HEK293 (cell line): ENCODE measurements around the gene C1orf21.

Experiments
- CTCF ChIA-PET: fragments of 350-600 bp; formaldehyde crosslinking; extraction: SDS; loops from one replicate; lab custom pipeline; 2021; ENCODE audit warnings: antibody characterized with exemption; lab: Yijun Ruan, JAX
- POLR2A ChIA-PET: fragments of 300-600 bp; formaldehyde crosslinking; extraction: SDS; loops from one replicate; lab custom pipeline; 2020; ENCODE audit warnings: antibody characterized with exemption, inconsistent platforms; lab: Yijun Ruan, JAX
- H3K27ac ChIP-seq: fragments of 200-500 bp; sonication (Bioruptor generic); 2 replicates; pipeline ENCODE4 v1.5.1; 2014; ENCODE audit warnings: low read depth, low read length, control low read depth, inconsistent platforms; ENCODE audit errors: extremely low read depth
- H3K36me3 ChIP-seq, 2 experiments: fragments of 200-500 bp in 1 of 2; sonication (Bioruptor generic) in 1 of 2; 1 replicate in 1 of 2; 2 replicates in 1 of 2; pipeline ENCODE4 v1.5.1; 2014 to 2017; ENCODE audit warnings: inconsistent platforms in 2 of 2, low read length in 2 of 2; ENCODE audit not compliant: control insufficient read depth in 2 of 2, insufficient read depth in 1 of 2
- H3K4me1 ChIP-seq: fragments of 200-500 bp; sonication (Bioruptor generic); 2 replicates; pipeline ENCODE4 v1.5.1; 2014; ENCODE audit warnings: mild to moderate bottlenecking, low read length, inconsistent platforms; ENCODE audit not compliant: control insufficient read depth, insufficient read depth
- H3K4me3 ChIP-seq: 2 replicates; pipeline ENCODE4 v1.5.1; 2011; ENCODE audit warnings: low read depth, mild to moderate bottlenecking, control low read depth, low read length, moderate library complexity
- H3K9me3 ChIP-seq: fragments of 200-500 bp; sonication (Bioruptor generic); 2 replicates; pipeline ENCODE4 v1.5.1; 2014; ENCODE audit warnings: low read depth, low read length, inconsistent platforms; ENCODE audit not compliant: control insufficient read depth, insufficient read depth
- BCL11A ChIP-seq: fragments of 450-650 bp; formaldehyde crosslinking; IDR thresholded peaks from 2 replicates; pipeline ENCODE4 v1.5.1; 2016; ENCODE audit warnings: low read depth, missing biosample characterization, missing genetic modification characterization
- GLIS2 ChIP-seq: fragments of 450-650 bp; formaldehyde crosslinking; IDR thresholded peaks from 2 replicates; pipeline ENCODE4 v1.5.1; 2016; ENCODE audit warnings: missing biosample characterization, missing genetic modification characterization
- REST ChIP-seq: fragments of 450-650 bp; formaldehyde crosslinking; IDR thresholded peaks from 2 replicates; pipeline ENCODE4 v1.5.1; 2016; ENCODE audit warnings: missing biosample characterization, missing genetic modification characterization
- SALL2 ChIP-seq: fragments of 450-650 bp; formaldehyde crosslinking; IDR thresholded peaks from 2 replicates; pipeline ENCODE4 v1.5.0; 2017; ENCODE audit warnings: missing biosample characterization, mild to moderate bottlenecking, missing genetic modification characterization, borderline replicate concordance
- SCRT1 ChIP-seq: fragments of 450-650 bp; formaldehyde crosslinking; IDR thresholded peaks from 2 replicates; pipeline ENCODE4 v1.5.1; 2016; ENCODE audit warnings: missing biosample characterization, missing genetic modification characterization, borderline replicate concordance
- ZBTB1 ChIP-seq: fragments of 450-650 bp; formaldehyde crosslinking; IDR thresholded peaks from 2 replicates; pipeline ENCODE4 v1.5.1; 2016; ENCODE audit warnings: missing biosample characterization, missing genetic modification characterization
- ZBTB11 ChIP-seq: fragments of 450-650 bp; formaldehyde crosslinking; conservative IDR thresholded peaks from 2 replicates; pipeline ENCODE4 v1.5.1; 2016; ENCODE audit warnings: low read depth, missing biosample characterization, missing genetic modification characterization
- ZBTB20 ChIP-seq: fragments of 450-650 bp; formaldehyde crosslinking; IDR thresholded peaks from 2 replicates; pipeline ENCODE4 v1.5.1; 2016; ENCODE audit warnings: missing biosample characterization, missing genetic modification characterization
- ZIC2 ChIP-seq: fragments of 450-650 bp; formaldehyde crosslinking; IDR thresholded peaks from 2 replicates; pipeline ENCODE4 v1.5.1; 2016; ENCODE audit warnings: missing biosample characterization, missing genetic modification characterization
- ZNF112 ChIP-seq: fragments of 450-650 bp; formaldehyde crosslinking; IDR thresholded peaks from 2 replicates; pipeline ENCODE4 v1.5.0; 2017; ENCODE audit warnings: missing biosample characterization, missing genetic modification characterization
- ZNF146 ChIP-seq: fragments of 450-650 bp; formaldehyde crosslinking; IDR thresholded peaks from 2 replicates; pipeline ENCODE4 v1.5.1; 2016; ENCODE audit warnings: missing biosample characterization, missing genetic modification characterization
- ZNF155 ChIP-seq: fragments of 450-650 bp; formaldehyde crosslinking; IDR thresholded peaks from 2 replicates; pipeline ENCODE4 v1.5.1; 2016; ENCODE audit warnings: missing biosample characterization, missing genetic modification characterization
- ZNF292 ChIP-seq: fragments of 450-650 bp; formaldehyde crosslinking; IDR thresholded peaks from 2 replicates; pipeline ENCODE4 v1.5.1; 2016; ENCODE audit warnings: low read depth, missing biosample characterization, missing genetic modification characterization, borderline replicate concordance
- ZNF354C ChIP-seq: fragments of 450-650 bp; formaldehyde crosslinking; IDR thresholded peaks from 2 replicates; pipeline ENCODE4 v1.5.1; 2016; ENCODE audit warnings: missing biosample characterization, missing genetic modification characterization, low read depth, borderline replicate concordance
- ZNF704 ChIP-seq: fragments of 450-650 bp; formaldehyde crosslinking; IDR thresholded peaks from 2 replicates; pipeline ENCODE4 v1.5.1; 2016; ENCODE audit warnings: missing biosample characterization, missing genetic modification characterization
- ZNF777 ChIP-seq: fragments of 450-650 bp; formaldehyde crosslinking; IDR thresholded peaks from 2 replicates; pipeline ENCODE4 v1.5.1; 2017; ENCODE audit warnings: missing biosample characterization, missing genetic modification characterization, borderline replicate concordance
- ZSCAN5A ChIP-seq: fragments of 450-650 bp; formaldehyde crosslinking; IDR thresholded peaks from 2 replicates; pipeline ENCODE4 v1.5.1; 2016; ENCODE audit warnings: missing biosample characterization, missing genetic modification characterization

The C1orf21 gene

GRCh38 chr1:184489908-184490307 is 103.1 kb downstream of the C1orf21 start (continued):
- TF ChIP-seq REST (tag by site-specific recombination) (no peak), SALL2 (tag by site-specific recombination) (no peak), ZBTB1 (tag by site-specific recombination) (no peak), ZNF112 (tag by site-specific recombination) (no peak), ZBTB20 (tag by site-specific recombination) (no peak)

GRCh38 chr1:184492536-184492935 is 105.7 kb downstream of the C1orf21 start:
- POLR2A ChIA-PET, result interaction anchor here (1.1 kb wide), 1 partner anchor 106 kb away, joined by 4 read pairs; the partner anchor contains the start of gene C1orf21
- H3K4me3 ChIP-seq, result no peak overlapping the region
- H3K9me3 ChIP-seq, result no peaks in the 10 kb centered on the region
- TF ChIP-seq ZSCAN5A (no peak), ZNF354C (no peak), BCL11A (tag by site-specific recombination) (no peak), ZIC2 (tag by site-specific recombination) (no peak), ZNF155 (tag by site-specific recombination) (no peak), ZNF146 (no peak), SCRT1 (tag by site-specific recombination) (no peak), ZNF777 (tag by site-specific recombination) (no peak), ZNF704 (tag by site-specific recombination) (no peak), GLIS2 (tag by site-specific recombination) (no peak), ZBTB11 (tag by site-specific recombination) (no peak), ZNF292 (tag by site-specific recombination) (no peak)
- peaks cover 25% of the 10 kb centered on the region for H3K4me1 ChIP-seq
- H3K36me3 ChIP-seq, result no peaks in the 10 kb centered on the region
- no peak overlapping the region for H3K27ac ChIP-seq
- CTCF ChIA-PET, result interaction anchor here (0.6 to 1.2 kb wide), 2 partner anchors 23 to 270 kb away, joined by 3 to 4 read pairs; no protein-coding TSS in a partner anchor
